WTC11 (cell line): ENCODE data around the gene SLC34A1. TPM values are rescaled to one million over a fixed set of nuclear protein-coding genes. Genes with fewer than 3 reads are reported as not detected.

ENCODE experiments used
- ATAC-seq: fragments of 200-7000 bp; cut with Tn5 transposase; 2 replicates; pipeline ENCODE4 v1.10.0; 2021; ENCODE audit warnings: mild to moderate bottlenecking, moderate library complexity
- CTCF ChIA-PET: fragments of 300-600 bp; sonication (Branson Sonifier 250); formaldehyde crosslinking; loops from one replicate; lab custom pipeline; 2021; ENCODE audit warnings: antibody characterized with exemption; lab: Charles Lee
- POLR2A ChIA-PET: fragments of 350-600 bp; sonication (Branson Sonifier 250); formaldehyde crosslinking; loops from one replicate; lab custom pipeline; 2021; ENCODE audit warnings: antibody characterized with exemption; lab: Charles Lee
- DNase-seq: peaks from one replicate; pipeline ENCODE4 v3.0.0; 2021; ENCODE audit warnings: low spot score
- H3K27ac Mint-ChIP-seq: 2 replicates; pipeline ENCODE4 v1.8.0; 2021; ENCODE audit warnings: mixed read lengths
- H3K27me3 Mint-ChIP-seq: 2 replicates; pipeline ENCODE4 v1.8.0; 2021; ENCODE audit warnings: low read depth, mild to moderate bottlenecking, moderate library complexity, mixed read lengths
- H3K36me3 Mint-ChIP-seq: 2 replicates; pipeline ENCODE4 v1.8.0; 2021; ENCODE audit warnings: mixed read lengths
- H3K4me1 Mint-ChIP-seq: 2 replicates; pipeline ENCODE4 v1.8.0; 2022; ENCODE audit warnings: mixed read lengths
- H3K4me3 Mint-ChIP-seq: 2 replicates; pipeline ENCODE4 v1.8.0; 2021; ENCODE audit warnings: mild to moderate bottlenecking, moderate library complexity, mixed read lengths
- H3K9me3 Mint-ChIP-seq: 2 replicates; pipeline ENCODE4 v1.8.0; 2021; ENCODE audit warnings: mixed read lengths
- ARID4B ChIP-seq: sonication (generic); formaldehyde crosslinking; IDR thresholded peaks from 2 replicates; pipeline ENCODE4 v1.8.0; 2023; ENCODE audit warnings: missing genetic modification reagents, mild to moderate bottlenecking, borderline replicate concordance
- ATF3 ChIP-seq: sonication (generic); formaldehyde crosslinking; conservative IDR thresholded peaks from 2 replicates; pipeline ENCODE4 v1.8.1; 2022; ENCODE audit warnings: mild to moderate bottlenecking, missing genetic modification reagents
- CBFB ChIP-seq: sonication (generic); formaldehyde crosslinking; IDR thresholded peaks from 2 replicates; pipeline ENCODE4 v1.8.1; 2022; ENCODE audit warnings: mild to moderate bottlenecking, low read depth, missing genetic modification reagents
- E2F5 ChIP-seq: sonication (generic); formaldehyde crosslinking; IDR thresholded peaks from 2 replicates; pipeline ENCODE4 v1.8.1; 2022; ENCODE audit warnings: mild to moderate bottlenecking, moderate library complexity, missing genetic modification reagents
- ELF4 ChIP-seq: sonication (generic); formaldehyde crosslinking; IDR thresholded peaks from 2 replicates; pipeline ENCODE4 v1.8.1; 2022; ENCODE audit warnings: low read depth, mild to moderate bottlenecking, moderate library complexity, missing genetic modification reagents
- ETV6 ChIP-seq: sonication (generic); formaldehyde crosslinking; IDR thresholded peaks from 2 replicates; pipeline ENCODE4 v1.8.1; 2022; ENCODE audit warnings: mild to moderate bottlenecking, missing genetic modification reagents
- GABPB1 ChIP-seq: sonication (generic); formaldehyde crosslinking; IDR thresholded peaks from 2 replicates; pipeline ENCODE4 v1.8.1; 2023; ENCODE audit warnings: mild to moderate bottlenecking, missing genetic modification reagents
- HMGXB4 ChIP-seq: sonication (generic); formaldehyde crosslinking; IDR thresholded peaks from 2 replicates; pipeline ENCODE4 v1.8.1; 2023; ENCODE audit warnings: mild to moderate bottlenecking, moderate library complexity, missing genetic modification reagents
- JAZF1 ChIP-seq: fragments of 250-450 bp; sonication (Bioruptor Pico); IDR thresholded peaks from 2 replicates; pipeline ENCODE4 v1.9.0; 2021; ENCODE audit warnings: moderate library complexity, mild to moderate bottlenecking, inconsistent platforms
- MAX ChIP-seq: sonication (generic); formaldehyde crosslinking; IDR thresholded peaks from 2 replicates; pipeline ENCODE4 v1.8.0; 2022; ENCODE audit warnings: mild to moderate bottlenecking, missing genetic modification reagents
- OVOL2 ChIP-seq: fragments of 250-450 bp; sonication (Bioruptor Pico); IDR thresholded peaks from 2 replicates; pipeline ENCODE4 v1.9.0; 2021; ENCODE audit warnings: mild to moderate bottlenecking, borderline replicate concordance
- SOX15 ChIP-seq: fragments of 250-450 bp; sonication (Bioruptor Pico); IDR thresholded peaks from 2 replicates; pipeline ENCODE4 v1.9.0; 2021; ENCODE audit warnings: mild to moderate bottlenecking
- TEAD1 ChIP-seq: sonication (generic); formaldehyde crosslinking; IDR thresholded peaks from 2 replicates; pipeline ENCODE4 v1.8.0; 2022; ENCODE audit warnings: mild to moderate bottlenecking, missing genetic modification reagents
- TEAD4 ChIP-seq: sonication (generic); formaldehyde crosslinking; IDR thresholded peaks from 2 replicates; pipeline ENCODE4 v1.8.0; 2022; ENCODE audit warnings: mild to moderate bottlenecking, missing genetic modification reagents
- ZNF263 ChIP-seq: sonication (generic); formaldehyde crosslinking; IDR thresholded peaks from 2 replicates; pipeline ENCODE4 v1.8.1; 2022; ENCODE audit warnings: low read depth, mild to moderate bottlenecking, moderate library complexity, missing genetic modification reagents
- total RNA-seq: library from RNA; stranded (reverse); gene quantifications from 3 replicates; pipeline ENCODE4 v1.2.3, GENCODE V29; 2021
- TF ChIP-seq, protein P1 (sequence below): fragments of 250-450 bp; sonication (Bioruptor Pico); IDR thresholded peaks from 2 replicates; pipeline ENCODE4 v2.1.2; 2022; ENCODE audit warnings: mild to moderate bottlenecking, moderate library complexity
- TF ChIP-seq, protein P2 (sequence below): sonication (generic); formaldehyde crosslinking; conservative IDR thresholded peaks from 2 replicates; pipeline ENCODE4 v1.8.1; 2023; ENCODE audit warnings: mild to moderate bottlenecking, low read depth, missing genetic modification reagents, moderate library complexity

The SLC34A1 gene
- total RNA-seq, 1 experiment from 2014 or later = not detected

DNA sequence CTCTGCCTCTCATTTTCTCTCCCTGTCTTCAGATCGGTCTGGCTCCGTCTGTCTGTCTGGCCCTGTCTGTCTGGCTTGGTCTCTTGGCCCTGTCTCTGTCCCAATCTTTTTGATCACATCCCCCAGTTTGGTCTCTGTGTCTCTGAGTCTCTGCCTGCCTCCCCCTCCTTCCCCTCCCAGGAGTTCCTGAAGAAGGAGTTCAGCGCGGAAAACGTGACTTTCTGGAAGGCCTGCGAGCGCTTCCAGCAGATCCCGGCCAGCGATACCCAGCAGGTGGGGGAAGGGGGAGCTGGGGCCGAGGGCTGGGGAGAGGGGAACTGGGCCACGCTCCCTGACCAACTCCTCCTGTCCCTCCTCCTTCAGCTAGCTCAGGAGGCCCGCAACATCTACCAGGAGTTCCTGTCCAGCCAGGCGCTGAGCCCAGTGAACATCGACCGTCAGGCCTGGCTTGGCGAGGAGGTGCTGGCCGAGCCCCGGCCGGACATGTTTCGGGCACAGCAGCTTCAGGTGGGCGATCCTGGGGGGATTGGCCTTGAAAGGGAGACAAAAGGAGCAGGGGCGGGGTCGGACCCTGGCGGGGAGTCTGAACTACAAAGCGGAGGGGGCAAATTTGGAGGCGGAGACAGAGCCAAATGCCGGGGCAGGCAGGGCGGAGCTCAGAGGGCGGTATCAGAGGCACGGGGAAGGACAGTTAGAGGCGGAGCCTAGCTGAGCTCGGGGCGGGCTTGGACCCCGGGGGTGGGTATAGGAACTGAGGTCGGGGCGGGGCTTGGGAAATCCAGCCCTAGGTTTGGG, 17.5 kb upstream of the SLC34A1 start:
- Mint-ChIP-seq H3K9me3 (no peaks in the 10 kb centered on the region), H3K27ac (peak overlapping the region; percentile 99), H3K4me1 (peaks cover 66% of the 10 kb centered on the region), H3K27me3 (peaks cover 16% of the 10 kb centered on the region), H3K36me3 (peaks cover 13% of the 10 kb centered on the region), H3K4me3 (peak overlapping the region; percentile 88)
- ChIA-PET POLR2A (interaction anchor here (0.9 to 1.8 kb wide), 7 partner anchors 15 to 88 kb away, joined by 3 to 10 read pairs (median 4); partner anchors contain the start of genes GRK6 and LMAN2), CTCF (interaction anchor here (0.6 to 13.2 kb wide), 31 partner anchors 8 to 295 kb away, joined by 3 to 216 read pairs (median 4); partner anchors contain the start of genes GRK6, LMAN2, PRELID1 and RAB24)
- DNase-seq = peak; percentile 99
- TF ChIP-seq ETV6 (CRISPR knock-in tag) = 0 out of 2 replicates have a peak, but pooled peaks have one; percentile 40
- peak; percentile 70; the same call in 1 of the 2 replicates for TF ChIP-seq TEAD1
- peak; percentile 54; the same call in 1 of the 2 replicates for TF ChIP-seq MAX (CRISPR knock-in tag)
- TF ChIP-seq CBFB (CRISPR knock-in tag) = no peak
- no peak for TF ChIP-seq ATF3
- TF ChIP-seq HMGXB4 = no peak
- TF ChIP-seq TEAD4 (CRISPR knock-in tag) = 0 out of 2 replicates have a peak, but pooled peaks have one; percentile 9
- peak; percentile 83 for TF ChIP-seq ZNF263 (CRISPR knock-in tag)
- TF ChIP-seq, protein P1, sequence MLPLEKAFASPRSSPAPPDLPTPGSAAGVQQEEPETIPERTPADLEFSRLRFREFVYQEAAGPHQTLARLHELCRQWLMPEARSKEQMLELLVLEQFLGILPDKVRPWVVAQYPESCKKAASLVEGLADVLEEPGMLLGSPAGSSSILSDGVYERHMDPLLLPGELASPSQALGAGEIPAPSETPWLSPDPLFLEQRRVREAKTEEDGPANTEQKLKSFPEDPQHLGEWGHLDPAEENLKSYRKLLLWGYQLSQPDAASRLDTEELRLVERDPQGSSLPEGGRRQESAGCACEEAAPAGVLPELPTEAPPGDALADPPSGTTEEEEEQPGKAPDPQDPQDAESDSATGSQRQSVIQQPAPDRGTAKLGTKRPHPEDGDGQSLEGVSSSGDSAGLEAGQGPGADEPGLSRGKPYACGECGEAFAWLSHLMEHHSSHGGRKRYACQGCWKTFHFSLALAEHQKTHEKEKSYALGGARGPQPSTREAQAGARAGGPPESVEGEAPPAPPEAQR (CRISPR knock-in tag) = no peak
- TF ChIP-seq ARID4B (CRISPR knock-in tag) = 0 out of 2 replicates have a peak, but pooled peaks have one; percentile 47
- ATAC-seq = peak; percentile 73

GRCh38 chr5:177367323-177367848, 16.8 kb upstream of the SLC34A1 start:
- H3K27me3 Mint-ChIP-seq = peaks cover 9% of the 10 kb centered on the region
- CTCF ChIA-PET = interaction anchor here (0.6 to 13.2 kb wide), 27 partner anchors 8 to 252 kb away, joined by 3 to 216 read pairs (median 4); partner anchors contain the start of genes GRK6, LMAN2, PRELID1 and RAB24
- POLR2A ChIA-PET = interaction anchor here (0.9 to 1.8 kb wide), 6 partner anchors 15 to 87 kb away, joined by 3 to 10 read pairs (median 4); partner anchors contain the start of gene LMAN2
- H3K36me3 Mint-ChIP-seq = peaks cover 13% of the 10 kb centered on the region
- H3K4me3 Mint-ChIP-seq = peak overlapping the region; percentile 88
- DNase-seq (no peak), ATAC-seq (no peak)
- peaks cover 60% of the 10 kb centered on the region for H3K4me1 Mint-ChIP-seq
- no peak overlapping the region for H3K27ac Mint-ChIP-seq
- no peaks in the 10 kb centered on the region for H3K9me3 Mint-ChIP-seq
- TF ChIP-seq E2F5 (CRISPR knock-in tag) (peak; percentile 87; the same call in 1 of the 2 replicates), JAZF1 (CRISPR knock-in tag) (no peak), OVOL2 (no peak), HMGXB4 (peak; percentile 85), TEAD1 (peak; percentile 68; the same call in 1 of the 2 replicates), ELF4 (CRISPR knock-in tag) (0 out of 2 replicates have a peak, but pooled peaks have one; percentile 60), GABPB1 (no peak), SOX15 (no peak)
- TF ChIP-seq, protein P2, sequence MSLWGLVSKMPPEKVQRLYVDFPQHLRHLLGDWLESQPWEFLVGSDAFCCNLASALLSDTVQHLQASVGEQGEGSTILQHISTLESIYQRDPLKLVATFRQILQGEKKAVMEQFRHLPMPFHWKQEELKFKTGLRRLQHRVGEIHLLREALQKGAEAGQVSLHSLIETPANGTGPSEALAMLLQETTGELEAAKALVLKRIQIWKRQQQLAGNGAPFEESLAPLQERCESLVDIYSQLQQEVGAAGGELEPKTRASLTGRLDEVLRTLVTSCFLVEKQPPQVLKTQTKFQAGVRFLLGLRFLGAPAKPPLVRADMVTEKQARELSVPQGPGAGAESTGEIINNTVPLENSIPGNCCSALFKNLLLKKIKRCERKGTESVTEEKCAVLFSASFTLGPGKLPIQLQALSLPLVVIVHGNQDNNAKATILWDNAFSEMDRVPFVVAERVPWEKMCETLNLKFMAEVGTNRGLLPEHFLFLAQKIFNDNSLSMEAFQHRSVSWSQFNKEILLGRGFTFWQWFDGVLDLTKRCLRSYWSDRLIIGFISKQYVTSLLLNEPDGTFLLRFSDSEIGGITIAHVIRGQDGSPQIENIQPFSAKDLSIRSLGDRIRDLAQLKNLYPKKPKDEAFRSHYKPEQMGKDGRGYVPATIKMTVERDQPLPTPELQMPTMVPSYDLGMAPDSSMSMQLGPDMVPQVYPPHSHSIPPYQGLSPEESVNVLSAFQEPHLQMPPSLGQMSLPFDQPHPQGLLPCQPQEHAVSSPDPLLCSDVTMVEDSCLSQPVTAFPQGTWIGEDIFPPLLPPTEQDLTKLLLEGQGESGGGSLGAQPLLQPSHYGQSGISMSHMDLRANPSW (CRISPR knock-in tag) = no peak
